Body of pancreas (tissue), 4 donors: Measurements from ENCODE around the gene STX19.

Source experiments
- POLR2A ChIP-seq, 3 donors: fragments of 450-650 bp; IDR thresholded peaks; one replicate each; pipeline ENCODE4 v1.6.1; 2016; ENCODE audit warnings: antibody characterized with exemption in 3 of 3, mild to moderate bottlenecking in 2 of 3
- TF ChIP-seq, protein P1 (sequence below), 7 experiments: fragments of 450-650 bp in 4 of 7; fragments of 200-600 bp in 3 of 7; sonication (generic) in 3 of 7; IDR thresholded peaks; one replicate each; pipeline ENCODE4 v1.5.1; 2016 to 2019; ENCODE audit warnings: antibody characterized with exemption in 7 of 7

GRCh38 chr3:94065122-94065521, 36.7 kb upstream of the STX19 start:
- TF ChIP-seq, protein P1, sequence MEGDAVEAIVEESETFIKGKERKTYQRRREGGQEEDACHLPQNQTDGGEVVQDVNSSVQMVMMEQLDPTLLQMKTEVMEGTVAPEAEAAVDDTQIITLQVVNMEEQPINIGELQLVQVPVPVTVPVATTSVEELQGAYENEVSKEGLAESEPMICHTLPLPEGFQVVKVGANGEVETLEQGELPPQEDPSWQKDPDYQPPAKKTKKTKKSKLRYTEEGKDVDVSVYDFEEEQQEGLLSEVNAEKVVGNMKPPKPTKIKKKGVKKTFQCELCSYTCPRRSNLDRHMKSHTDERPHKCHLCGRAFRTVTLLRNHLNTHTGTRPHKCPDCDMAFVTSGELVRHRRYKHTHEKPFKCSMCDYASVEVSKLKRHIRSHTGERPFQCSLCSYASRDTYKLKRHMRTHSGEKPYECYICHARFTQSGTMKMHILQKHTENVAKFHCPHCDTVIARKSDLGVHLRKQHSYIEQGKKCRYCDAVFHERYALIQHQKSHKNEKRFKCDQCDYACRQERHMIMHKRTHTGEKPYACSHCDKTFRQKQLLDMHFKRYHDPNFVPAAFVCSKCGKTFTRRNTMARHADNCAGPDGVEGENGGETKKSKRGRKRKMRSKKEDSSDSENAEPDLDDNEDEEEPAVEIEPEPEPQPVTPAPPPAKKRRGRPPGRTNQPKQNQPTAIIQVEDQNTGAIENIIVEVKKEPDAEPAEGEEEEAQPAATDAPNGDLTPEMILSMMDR (IDR thresholded peaks at IDR 0.05), result no peak
- TF ChIP-seq POLR2A (IDR thresholded peaks at IDR 0.05), result no peak
